ENCODE data around the gene FJX1.

The FJX1 gene

GRCh38 chr11:35617687-35618496 lies at the start of gene FJX1:
Gene FJX1, plus strand, starts transcription at chr11:35618460. Its CDS starts 177 bp downstream, at chr11:35618637.
- DNase-seq (ENCODE audit: low read depth in 3 of 3), result peak in 1 of 3 experiments; percentile 17

- no peak for DNase-seq (ENCODE audit: low read depth in 3 of 3)
These were observed 46.6 kb upstream of the FJX1 start for GRCh38 chr11:35571696-35572095.

GRCh38 chr11:35579557-35580396 lies 38.5 kb upstream of the FJX1 start:
- DNase-seq (ENCODE audit: low read depth in 3 of 3), result no peak

- no peak for DNase-seq (ENCODE audit: low read depth in 3 of 3)
These were observed 37.9 kb upstream of the FJX1 start for GRCh38 chr11:35580397-35580781.

- no peak for DNase-seq (ENCODE audit: low read depth in 3 of 3)
These were observed 36.2 kb upstream of the FJX1 start for GRCh38 chr11:35582033-35582432.

- DNase-seq (ENCODE audit: low read depth in 3 of 3), result no peak
These were observed 35.1 kb upstream of the FJX1 start for GRCh38 chr11:35583126-35583525.

- DNase-seq (ENCODE audit: low read depth in 3 of 3), result no peak
These were observed 34.4 kb upstream of the FJX1 start for GRCh38 chr11:35583843-35584242.

GRCh38 chr11:35584321-35584720 lies 33.9 kb upstream of the FJX1 start:
- no peak for DNase-seq (ENCODE audit: low read depth in 3 of 3)

GRCh38 chr11:35585416-35585815 lies 32.8 kb upstream of the FJX1 start:
- no peak for DNase-seq (ENCODE audit: low read depth in 3 of 3)

- no peak for DNase-seq (ENCODE audit: low read depth in 3 of 3)
These were observed 32.0 kb upstream of the FJX1 start for GRCh38 chr11:35586222-35586621.

GRCh38 chr11:35587972-35588371 lies 30.3 kb upstream of the FJX1 start:
- no peak for DNase-seq (ENCODE audit: low read depth in 3 of 3)

- DNase-seq (ENCODE audit: low read depth in 3 of 3), result no peak
These were observed 29.6 kb upstream of the FJX1 start for GRCh38 chr11:35588627-35589026.

- DNase-seq (ENCODE audit: low read depth in 3 of 3), result no peak
These were observed 29.0 kb upstream of the FJX1 start for GRCh38 chr11:35589281-35589680.

- DNase-seq (ENCODE audit: low read depth in 3 of 3), result no peak
These were observed 27.8 kb upstream of the FJX1 start for GRCh38 chr11:35590412-35590811.

- DNase-seq (ENCODE audit: low read depth in 3 of 3), result no peak
These were observed 25.1 kb upstream of the FJX1 start for GRCh38 chr11:35593143-35593542.

- DNase-seq (ENCODE audit: low read depth in 3 of 3), result no peak
These were observed 23.6 kb upstream of the FJX1 start for GRCh38 chr11:35594680-35595079.

- DNase-seq (ENCODE audit: low read depth in 3 of 3), result no peak
These were observed 19.8 kb upstream of the FJX1 start for GRCh38 chr11:35598254-35599125.

- no peak for DNase-seq (ENCODE audit: low read depth in 3 of 3)
These were observed 17.9 kb upstream of the FJX1 start for GRCh38 chr11:35600331-35600838.

GRCh38 chr11:35602160-35602793 lies 16.0 kb upstream of the FJX1 start:
- no peak for DNase-seq (ENCODE audit: low read depth in 3 of 3)

- no peak for DNase-seq (ENCODE audit: low read depth in 3 of 3)
These were observed 15.3 kb upstream of the FJX1 start for GRCh38 chr11:35602979-35603378.

GRCh38 chr11:35605706-35606105 lies 12.6 kb upstream of the FJX1 start:
- DNase-seq (ENCODE audit: low read depth in 3 of 3), result no peak
